Measurements from ENCODE around the gene ADAM15.

DNA sequence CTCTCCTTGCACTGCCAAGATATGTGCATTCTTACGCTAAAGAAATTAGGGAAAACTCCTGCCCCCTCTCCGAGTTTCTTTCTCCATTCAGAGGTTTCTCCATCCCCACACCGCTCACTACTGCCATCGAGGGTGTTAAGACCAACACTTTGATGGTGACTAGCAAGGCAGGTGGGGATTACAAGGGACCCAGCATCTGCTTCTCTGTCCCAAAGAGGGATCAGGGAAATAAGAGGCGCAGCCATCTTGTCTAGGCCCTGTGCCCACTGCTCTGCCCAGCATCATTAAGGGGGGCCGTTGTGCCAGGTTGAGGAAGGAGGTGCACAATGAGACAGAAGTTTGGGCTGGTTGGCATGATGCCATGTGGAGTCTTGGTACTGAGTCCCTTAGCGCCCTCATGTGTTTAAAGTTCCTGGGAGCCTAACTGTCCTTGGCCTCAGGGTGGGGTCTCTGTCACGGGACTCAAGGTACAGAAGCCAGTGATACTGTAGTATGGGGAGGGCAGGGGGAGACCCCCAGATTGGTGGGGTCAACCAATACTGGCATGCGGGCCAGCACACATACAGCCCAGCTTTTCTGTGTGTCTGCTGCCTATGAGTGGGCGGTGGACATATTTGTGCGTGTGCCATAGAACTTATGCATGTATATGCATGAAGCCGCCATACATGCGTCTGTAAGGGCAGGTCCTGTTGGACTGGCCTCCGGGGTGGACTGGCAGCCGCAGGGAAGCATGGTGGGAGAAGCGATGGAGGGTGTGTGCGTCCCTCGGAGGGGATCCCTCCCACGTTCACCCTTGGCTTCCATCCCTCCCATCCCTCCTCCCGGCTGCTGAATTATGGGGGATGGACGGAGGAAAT, 33.0 kb downstream of the ADAM15 start:
- TF ChIP-seq HDGF (IDR thresholded peaks at IDR 0.05; ENCODE audit: borderline replicate concordance) (no peak), ZNF384 (IDR thresholded peaks at IDR 0.05) (no peak), L3MBTL2 (conservative IDR thresholded peaks at IDR 0.05) (no peak), NFRKB (IDR thresholded peaks at IDR 0.05) (no peak), FOXK2 (IDR thresholded peaks at IDR 0.05) (no peak), ARNT (IDR thresholded peaks at IDR 0.05) (no peak), ELF4 (IDR thresholded peaks at IDR 0.05) (no peak), SP1 (IDR thresholded peaks at IDR 0.05) (no peak), TARDBP (IDR thresholded peaks at IDR 0.05) (no peak), FOXM1 (IDR thresholded peaks at IDR 0.05; ENCODE audit: borderline replicate concordance) (no peak), FOXA1 (IDR thresholded peaks at IDR 0.05) (no peak), SUZ12 (IDR thresholded peaks at IDR 0.05) (no peak), CTBP1 (IDR thresholded peaks at IDR 0.05; ENCODE audit: borderline replicate concordance) (no peak)
- TF ChIP-seq, protein P1, sequence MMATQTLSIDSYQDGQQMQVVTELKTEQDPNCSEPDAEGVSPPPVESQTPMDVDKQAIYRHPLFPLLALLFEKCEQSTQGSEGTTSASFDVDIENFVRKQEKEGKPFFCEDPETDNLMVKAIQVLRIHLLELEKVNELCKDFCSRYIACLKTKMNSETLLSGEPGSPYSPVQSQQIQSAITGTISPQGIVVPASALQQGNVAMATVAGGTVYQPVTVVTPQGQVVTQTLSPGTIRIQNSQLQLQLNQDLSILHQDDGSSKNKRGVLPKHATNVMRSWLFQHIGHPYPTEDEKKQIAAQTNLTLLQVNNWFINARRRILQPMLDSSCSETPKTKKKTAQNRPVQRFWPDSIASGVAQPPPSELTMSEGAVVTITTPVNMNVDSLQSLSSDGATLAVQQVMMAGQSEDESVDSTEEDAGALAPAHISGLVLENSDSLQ (IDR thresholded peaks at IDR 0.05) = no peak

All from HEK293T (cell line).